ENCODE measurements around the gene DLG1.
A peak's percentile ranks its signal among the peaks of the same experiment; 100 is the strongest.

GRCh38 chr3:197002701-197003454 lies 295.5 kb downstream of the DLG1 start:
- peak; percentile 32 to 79 for TF ChIP-seq CTCF (conservative IDR thresholded peaks at IDR 0.05; ENCODE audit: low read depth in 2 of 2)
- no peak for TF ChIP-seq POLR2AphosphoS5 (IDR thresholded peaks at IDR 0.05; ENCODE audit: low read depth)
- TF ChIP-seq ZNF331 (CRISPR knock-in tag; IDR thresholded peaks at IDR 0.05; ENCODE audit: low read depth) = no peak
- TF ChIP-seq REST (IDR thresholded peaks at IDR 0.05; ENCODE audit: unreplicated experiment) = no peak
- TF ChIP-seq EZH2phosphoT487 (IDR thresholded peaks at IDR 0.05; ENCODE audit: unreplicated experiment) = no peak
